ENCODE measurements around the gene CPVL. TPM values are rescaled to one million over a fixed set of nuclear protein-coding genes. Genes with fewer than 3 reads are reported as not detected.

Gene CPVL
- total and polyA plus RNA-seq, 2 donors (not counting 1 experiment from before 2014, with no cell fraction given): 2.6 TPM; not detected in 1

DNA sequence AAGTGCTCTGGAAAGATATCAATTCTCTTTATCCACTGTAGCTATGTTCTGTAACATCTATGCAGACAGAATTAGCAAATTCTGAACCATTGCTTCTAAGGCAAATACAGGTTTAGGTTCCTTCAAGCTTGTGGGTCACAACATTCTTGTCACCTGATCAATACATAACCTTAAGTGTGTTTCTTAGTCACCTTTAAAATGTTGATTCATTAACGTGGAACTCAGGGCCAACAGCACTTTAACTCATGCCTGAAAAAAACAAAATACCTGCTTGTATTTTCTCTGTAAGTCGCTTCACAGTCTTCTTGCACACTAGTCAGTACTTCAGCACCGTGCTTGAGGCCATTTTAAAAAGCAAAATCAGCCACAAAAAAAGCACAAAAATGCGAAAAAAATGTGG, 153.0 kb downstream of the CPVL start:
- CTCF ChIA-PET: no interaction called here
- TF ChIP-seq EZH2 (IDR thresholded peaks at IDR 0.05; ENCODE audit: borderline replicate concordance, insufficient read depth, low read depth, low read length, poor library complexity, severe bottlenecking): no peak
- TF ChIP-seq, protein P1, sequence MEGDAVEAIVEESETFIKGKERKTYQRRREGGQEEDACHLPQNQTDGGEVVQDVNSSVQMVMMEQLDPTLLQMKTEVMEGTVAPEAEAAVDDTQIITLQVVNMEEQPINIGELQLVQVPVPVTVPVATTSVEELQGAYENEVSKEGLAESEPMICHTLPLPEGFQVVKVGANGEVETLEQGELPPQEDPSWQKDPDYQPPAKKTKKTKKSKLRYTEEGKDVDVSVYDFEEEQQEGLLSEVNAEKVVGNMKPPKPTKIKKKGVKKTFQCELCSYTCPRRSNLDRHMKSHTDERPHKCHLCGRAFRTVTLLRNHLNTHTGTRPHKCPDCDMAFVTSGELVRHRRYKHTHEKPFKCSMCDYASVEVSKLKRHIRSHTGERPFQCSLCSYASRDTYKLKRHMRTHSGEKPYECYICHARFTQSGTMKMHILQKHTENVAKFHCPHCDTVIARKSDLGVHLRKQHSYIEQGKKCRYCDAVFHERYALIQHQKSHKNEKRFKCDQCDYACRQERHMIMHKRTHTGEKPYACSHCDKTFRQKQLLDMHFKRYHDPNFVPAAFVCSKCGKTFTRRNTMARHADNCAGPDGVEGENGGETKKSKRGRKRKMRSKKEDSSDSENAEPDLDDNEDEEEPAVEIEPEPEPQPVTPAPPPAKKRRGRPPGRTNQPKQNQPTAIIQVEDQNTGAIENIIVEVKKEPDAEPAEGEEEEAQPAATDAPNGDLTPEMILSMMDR (IDR thresholded peaks at IDR 0.05): no peak
- 49% methylated on average over 2 of the region's 4 CpGs for WGBS (ENCODE audit: insufficient coverage)

DNA sequence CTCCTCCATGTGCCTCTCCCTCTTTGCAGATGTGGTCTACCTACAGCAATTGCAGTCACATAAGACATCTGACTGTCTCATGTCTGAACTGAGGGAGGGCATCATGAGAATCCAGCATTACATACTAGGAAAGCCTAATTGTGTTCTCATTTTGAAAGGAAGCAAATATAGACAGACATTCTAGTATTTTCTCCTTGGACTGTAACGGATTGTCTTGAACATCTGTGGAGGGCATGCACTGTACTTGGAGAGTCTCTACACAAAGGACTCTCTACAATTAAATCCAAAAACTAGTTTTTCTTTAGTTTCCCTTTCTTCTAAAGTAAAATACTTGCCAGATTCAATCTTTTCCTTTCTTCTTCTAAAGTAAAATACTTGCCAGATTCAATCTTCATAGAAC, 153.5 kb downstream of the CPVL start:
- Mint-ChIP-seq H3K27me3 (peaks cover 21% of the 10 kb centered on the region), H3K9me3 (ENCODE audit: insufficient read depth) (no peaks in the 10 kb centered on the region), H3K27ac (no peak overlapping the region), H3K4me3 (no peak overlapping the region), H3K4me1 (no peaks in the 10 kb centered on the region)
- Histone ChIP-seq H3K27me3 (replicated peaks in 1 of 4; ENCODE audit: control extremely low read depth in 1 of 4, control insufficient read depth in 3 of 4, insufficient read depth in 4 of 4, low read length in 3 of 4) (peaks cover 0 to 3% (median 0%) of the 10 kb centered on the region in 4 experiments), H2AFZ (ENCODE audit: insufficient read depth, low read depth, low read length, poor library complexity, severe bottlenecking) (no peak overlapping the region), H3K9me3 (ENCODE audit: control extremely low read depth in 1 of 3, control insufficient read depth in 2 of 3, insufficient read depth in 1 of 3, low read length in 2 of 3) (no peaks in the 10 kb centered on the region), H3K9ac (ENCODE audit: low read length) (no peak overlapping the region), H3K4me2 (replicated peaks; ENCODE audit: low read depth, low read length, poor library complexity, severe bottlenecking) (no peak overlapping the region), H3K27ac (ENCODE audit: low read length in 2 of 2) (no peak overlapping the region), H3K4me1 (ENCODE audit: control insufficient read depth in 2 of 2, insufficient read depth in 2 of 2, low read length in 2 of 2) (no peaks in the 10 kb centered on the region), H3K79me2 (ENCODE audit: control insufficient read depth, insufficient read depth, low read length) (no peaks in the 10 kb centered on the region), H3K36me3 (replicated peaks in 1 of 2; ENCODE audit: control extremely low read depth in 1 of 2, control insufficient read depth in 1 of 2, extremely low read depth in 1 of 2, insufficient read depth in 2 of 2, low read length in 1 of 2) (no peaks in the 10 kb centered on the region), H4K20me1 (ENCODE audit: control insufficient read depth, insufficient read depth, low read length, poor library complexity, severe bottlenecking) (no peaks in the 10 kb centered on the region), H3K4me3 (ENCODE audit: control extremely low read depth in 1 of 5, extremely low read depth in 1 of 5, insufficient read depth in 1 of 5, low read depth in 2 of 5, low read length in 4 of 5) (no peak overlapping the region)
- 100% methylated on average over 1 of the region's 1 CpG for WGBS (ENCODE audit: insufficient coverage)
- no peak for ATAC-seq (ENCODE audit: low read depth)
- ChIA-PET POLR2A (no interaction called here), CTCF (no interaction called here)
- TF ChIP-seq, protein P1 (IDR thresholded peaks at IDR 0.05): no peak
- TF ChIP-seq EZH2 (IDR thresholded peaks at IDR 0.05; ENCODE audit: borderline replicate concordance, insufficient read depth, low read depth, low read length, poor library complexity, severe bottlenecking): no peak
- intact Hi-C loops (cut with micrococcal nuclease): no loop called here
- DNase-seq: no peak

More for the DNA sequence above, 153.0 kb downstream of the CPVL start:
- no peaks in the 10 kb centered on the region for H3K4me1 ChIP-seq (ENCODE audit: control insufficient read depth in 2 of 2, insufficient read depth in 2 of 2, low read length in 2 of 2)
- H3K79me2 ChIP-seq (ENCODE audit: control insufficient read depth, insufficient read depth, low read length): no peaks in the 10 kb centered on the region
- no peak overlapping the region for H3K4me3 ChIP-seq (ENCODE audit: control extremely low read depth in 1 of 5, extremely low read depth in 1 of 5, insufficient read depth in 1 of 5, low read depth in 2 of 5, low read length in 4 of 5)
- no peak for DNase-seq
- no peaks in the 10 kb centered on the region for H3K9me3 ChIP-seq (ENCODE audit: control extremely low read depth in 1 of 3, control insufficient read depth in 2 of 3, insufficient read depth in 1 of 3, low read length in 2 of 3)
- no peaks in the 10 kb centered on the region for H4K20me1 ChIP-seq (ENCODE audit: control insufficient read depth, insufficient read depth, low read length, poor library complexity, severe bottlenecking)
- Mint-ChIP-seq H3K4me1 (no peaks in the 10 kb centered on the region), H3K4me3 (no peak overlapping the region), H3K9me3 (ENCODE audit: insufficient read depth) (no peaks in the 10 kb centered on the region), H3K27me3 (peaks cover 25% of the 10 kb centered on the region), H3K27ac (no peak overlapping the region)
- H3K36me3 ChIP-seq (replicated peaks in 1 of 2; ENCODE audit: control extremely low read depth in 1 of 2, control insufficient read depth in 1 of 2, extremely low read depth in 1 of 2, insufficient read depth in 2 of 2, low read length in 1 of 2): no peaks in the 10 kb centered on the region
- peaks cover 0 to 4% (median 1%) of the 10 kb centered on the region in 4 experiments for H3K27me3 ChIP-seq (replicated peaks in 1 of 4; ENCODE audit: control extremely low read depth in 1 of 4, control insufficient read depth in 3 of 4, insufficient read depth in 4 of 4, low read length in 3 of 4)
- no peak overlapping the region for H3K4me2 ChIP-seq (replicated peaks; ENCODE audit: low read depth, low read length, poor library complexity, severe bottlenecking)
- no peak for ATAC-seq (ENCODE audit: low read depth)
- H3K9ac ChIP-seq (ENCODE audit: low read length): no peak overlapping the region
- POLR2A ChIA-PET: no interaction called here
- no peak overlapping the region for H3K27ac ChIP-seq (ENCODE audit: low read length in 2 of 2)
- no peak overlapping the region for H2AFZ ChIP-seq (ENCODE audit: insufficient read depth, low read depth, low read length, poor library complexity, severe bottlenecking)
- intact Hi-C loops (cut with micrococcal nuclease): no loop called here

Measured in B cell (primary cell).